Hippocampal formation (tissue), 2 donors: Measurements from ENCODE around the gene DPP3.
A peak's percentile ranks its signal among the peaks of the same experiment; 100 is the strongest.

Source experiments
- DNase-seq, 2 donors: peaks; one replicate each; lab custom pipeline; 2025; lab: John Stamatoyannopoulos, UW

Gene DPP3

DNA sequence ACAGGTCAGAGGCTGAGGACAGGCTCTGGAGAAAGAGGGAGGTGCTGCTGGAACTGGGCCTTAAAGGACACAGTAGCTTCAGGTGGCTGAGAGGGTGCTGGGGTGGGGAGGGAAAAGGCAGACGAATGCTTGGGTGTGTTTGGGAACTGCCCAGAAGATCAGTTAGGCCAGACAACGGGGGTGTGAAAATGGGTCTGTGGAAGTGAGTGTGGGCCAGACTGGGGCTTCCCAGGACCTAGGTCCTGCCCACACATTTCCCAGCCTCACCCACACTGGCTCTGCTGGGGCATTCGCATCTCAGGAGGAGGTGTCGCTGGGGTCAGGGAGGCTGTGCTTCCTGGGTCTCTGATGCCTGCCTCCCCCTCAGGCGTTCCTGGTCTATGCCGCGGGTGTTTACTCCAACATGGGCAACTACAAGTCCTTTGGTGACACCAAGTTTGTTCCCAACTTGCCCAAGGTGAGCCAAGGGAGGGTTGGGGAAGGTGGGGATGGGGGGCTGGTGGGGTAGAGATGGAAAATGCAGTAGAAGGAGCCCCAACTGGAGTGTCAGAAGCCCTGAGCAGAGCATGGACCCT is 4.7 kb downstream of the DPP3 start:
- no peak for DNase-seq

DNA sequence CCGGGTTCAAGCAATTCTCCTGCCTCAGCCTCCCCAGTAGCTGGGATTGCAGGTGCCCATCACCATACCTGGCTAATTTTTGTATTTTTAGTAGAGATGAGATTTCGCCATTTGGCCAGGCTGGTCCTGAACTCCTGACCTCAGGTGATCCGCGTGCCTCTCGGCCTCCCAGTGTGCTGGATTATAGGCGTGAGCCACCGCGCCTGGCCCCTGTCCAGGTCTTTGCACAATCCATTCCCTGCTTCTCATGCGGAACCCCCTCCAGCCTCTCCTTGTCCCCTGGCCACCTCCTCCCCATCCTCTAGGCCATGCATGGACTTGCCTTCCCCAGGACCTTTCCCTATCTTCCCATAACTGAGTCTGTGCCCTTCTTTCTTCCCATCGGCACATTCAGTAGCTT is 8.7 kb downstream of the DPP3 start:
- DNase-seq: no peak

DNA sequence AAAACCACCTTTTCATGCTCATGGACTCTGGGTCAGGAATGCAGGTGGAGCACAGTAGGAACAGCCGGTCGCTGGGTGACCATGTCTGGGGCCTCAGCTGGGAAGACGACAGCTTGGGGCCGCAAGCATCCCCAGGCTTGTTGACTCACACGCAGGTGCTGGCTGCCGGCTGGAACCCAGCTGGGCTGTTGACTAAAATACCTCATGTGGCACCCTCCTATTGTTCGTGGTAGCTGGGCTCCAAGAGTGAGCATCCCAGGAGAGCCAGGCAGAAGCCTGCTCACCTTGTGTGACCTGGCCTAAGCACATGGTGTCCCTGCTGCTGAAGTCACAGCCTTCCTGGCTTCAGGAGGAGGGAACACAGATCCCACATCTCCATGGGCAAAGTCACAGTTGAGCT is 9.4 kb downstream of the DPP3 start:
- no peak for DNase-seq

DNA sequence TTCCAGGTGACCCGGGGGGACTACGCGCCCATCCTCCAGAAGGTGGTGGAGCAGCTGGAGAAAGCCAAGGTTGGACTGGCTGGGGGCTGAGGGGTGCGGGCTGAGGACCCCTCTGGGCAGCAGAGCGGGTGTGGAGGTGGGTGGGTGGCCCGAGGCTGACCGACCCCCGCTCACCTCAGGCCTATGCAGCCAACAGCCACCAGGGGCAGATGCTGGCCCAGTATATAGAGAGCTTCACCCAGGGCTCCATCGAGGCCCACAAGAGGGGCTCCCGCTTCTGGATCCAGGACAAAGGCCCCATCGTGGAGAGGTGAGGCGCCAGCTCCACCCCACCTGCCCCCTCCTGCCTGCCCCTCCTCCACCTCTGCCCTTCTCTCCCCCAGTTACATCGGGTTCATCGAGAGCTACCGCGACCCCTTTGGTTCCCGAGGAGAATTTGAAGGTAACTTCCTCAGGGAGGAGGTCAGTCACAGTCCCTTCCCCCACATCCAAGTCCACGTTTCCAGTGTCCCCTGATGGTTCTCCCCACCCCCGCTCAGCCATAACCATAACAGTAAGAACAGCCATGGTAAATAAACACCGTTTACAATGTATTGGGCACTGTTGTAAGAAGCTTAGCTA is 11.2 kb downstream of the DPP3 start:
- no peak for DNase-seq

DNA sequence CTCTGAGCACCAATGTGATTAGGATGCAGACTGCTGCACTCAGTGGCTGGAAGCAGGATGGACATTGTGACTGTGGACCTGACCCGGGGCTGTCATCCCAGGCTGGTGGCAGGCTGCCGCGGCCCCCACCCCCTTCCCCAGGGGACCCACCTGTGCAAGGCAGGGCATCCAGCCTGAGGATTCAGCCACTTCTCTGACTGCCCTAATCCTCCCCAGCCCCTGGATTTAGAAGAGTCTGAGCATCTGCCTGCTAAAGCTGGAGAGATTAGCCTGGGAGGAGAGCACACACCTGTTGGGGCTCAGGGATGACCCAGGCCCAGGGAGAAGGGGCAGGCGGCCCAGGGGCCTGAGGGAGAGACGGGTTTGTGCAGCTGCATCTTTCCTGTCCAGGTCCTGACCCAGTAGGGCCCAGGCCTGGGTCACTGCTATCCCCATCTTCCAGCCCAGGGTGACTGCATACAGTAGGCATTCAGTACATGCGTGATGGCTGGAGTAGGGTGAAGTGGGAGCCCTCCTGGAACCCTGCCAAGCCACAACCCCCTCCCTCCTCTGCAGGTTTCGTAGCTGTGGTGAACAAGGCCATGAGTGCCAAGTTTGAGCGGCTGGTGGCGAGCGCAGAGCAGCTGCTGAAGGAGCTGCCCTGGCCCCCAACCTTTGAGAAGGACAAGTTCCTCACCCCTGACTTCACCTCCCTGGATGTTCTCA is 12.1 kb downstream of the DPP3 start:
- no peak for DNase-seq

DNA sequence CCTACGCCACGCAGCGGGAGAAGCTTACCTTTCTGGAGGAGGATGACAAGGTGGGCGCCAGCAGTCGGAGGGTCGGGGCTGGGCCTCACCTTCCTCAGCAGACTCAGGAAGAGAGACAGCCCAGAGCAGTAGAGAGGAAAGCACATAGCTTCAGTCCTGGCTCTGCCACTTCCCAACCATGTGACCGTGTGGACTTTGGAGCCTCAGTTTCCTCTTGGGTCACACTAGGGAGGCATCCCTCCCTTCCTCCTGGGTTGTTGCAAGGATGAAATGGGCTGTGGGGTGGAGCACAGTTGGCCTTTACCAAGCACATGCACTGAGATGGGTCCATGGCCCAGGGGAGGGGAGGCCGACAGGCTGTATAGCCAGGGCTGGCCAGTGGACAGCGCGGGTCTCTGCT is 12.9 kb downstream of the DPP3 start:
- no peak for DNase-seq

DNA sequence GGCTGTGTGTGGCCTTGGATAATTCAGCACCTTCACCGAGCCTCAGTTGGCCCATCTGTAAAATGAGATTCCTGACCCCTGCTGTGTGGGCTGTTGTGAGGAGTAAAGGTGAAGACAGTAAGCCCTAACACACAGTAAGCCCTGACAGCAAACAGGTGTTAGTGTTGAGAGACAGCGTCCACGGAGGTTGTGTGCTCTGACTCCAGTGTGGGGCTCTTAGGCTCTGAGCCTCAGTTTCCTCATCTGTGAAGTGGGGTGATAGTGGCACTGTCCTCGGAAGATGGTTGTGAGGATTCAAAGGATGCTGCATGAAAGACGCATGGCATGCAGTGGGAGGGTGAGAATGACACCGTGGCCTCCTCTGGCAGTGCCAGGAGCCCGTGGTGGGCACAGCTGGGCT is 14.2 kb downstream of the DPP3 start:
- no peak for DNase-seq

DNA sequence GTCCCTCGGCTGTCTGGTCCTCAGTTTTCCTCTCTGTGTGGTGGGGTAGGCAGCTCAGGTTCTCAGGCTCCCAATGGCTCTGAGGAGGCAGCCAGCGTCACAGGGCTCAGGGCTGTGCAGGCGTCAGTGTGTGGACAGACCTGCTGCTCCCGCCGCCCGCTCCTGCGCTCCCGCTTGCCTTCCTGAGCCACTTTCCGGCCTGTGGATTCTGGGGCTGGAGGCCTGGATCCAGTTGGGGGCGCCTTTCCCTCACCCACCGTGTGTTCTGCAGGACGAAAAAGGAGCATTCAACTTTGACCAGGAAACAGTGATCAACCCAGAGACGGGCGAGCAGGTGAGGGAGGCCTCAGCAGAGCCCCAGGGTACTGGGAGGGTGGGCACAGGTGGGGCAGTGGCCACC is 14.7 kb downstream of the DPP3 start:
- DNase-seq: no peak

DNA sequence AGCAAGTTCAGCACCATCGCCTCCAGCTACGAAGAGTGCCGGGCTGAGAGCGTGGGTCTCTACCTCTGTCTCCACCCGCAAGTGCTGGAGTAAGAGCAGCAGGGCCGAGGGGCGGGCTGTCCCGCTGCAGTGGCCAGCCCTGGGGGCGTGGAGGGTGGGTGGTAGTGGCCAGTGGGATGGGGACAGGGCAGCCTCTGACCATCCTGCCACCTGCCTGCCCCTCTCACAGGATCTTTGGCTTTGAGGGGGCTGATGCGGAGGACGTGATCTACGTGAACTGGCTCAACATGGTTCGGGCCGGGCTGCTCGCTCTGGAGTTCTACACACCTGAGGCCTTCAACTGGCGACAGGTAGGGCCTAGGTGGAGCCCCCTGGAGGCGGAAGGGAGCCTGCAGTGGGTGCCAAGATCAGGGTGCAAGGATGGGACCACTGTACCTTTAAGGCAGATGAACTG is 15.2 kb downstream of the DPP3 start:
- no peak for DNase-seq

DNA sequence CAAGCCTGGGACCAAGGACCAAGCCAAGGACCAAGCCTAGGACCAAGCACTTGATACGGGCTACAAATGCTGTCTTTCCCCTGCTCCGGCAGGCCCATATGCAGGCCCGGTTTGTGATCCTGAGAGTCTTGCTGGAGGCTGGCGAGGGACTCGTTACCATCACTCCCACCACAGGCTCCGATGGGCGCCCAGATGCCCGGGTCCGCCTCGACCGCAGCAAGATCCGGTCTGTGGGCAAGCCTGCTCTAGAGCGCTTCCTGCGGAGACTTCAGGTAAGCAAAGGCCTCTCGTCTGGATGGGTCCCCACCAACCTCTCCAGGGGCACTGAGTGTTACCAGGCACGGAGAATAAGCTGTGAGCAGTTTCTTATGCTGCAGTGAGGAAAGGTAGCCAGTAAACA is 17.0 kb downstream of the DPP3 start:
- no peak for DNase-seq

DNA sequence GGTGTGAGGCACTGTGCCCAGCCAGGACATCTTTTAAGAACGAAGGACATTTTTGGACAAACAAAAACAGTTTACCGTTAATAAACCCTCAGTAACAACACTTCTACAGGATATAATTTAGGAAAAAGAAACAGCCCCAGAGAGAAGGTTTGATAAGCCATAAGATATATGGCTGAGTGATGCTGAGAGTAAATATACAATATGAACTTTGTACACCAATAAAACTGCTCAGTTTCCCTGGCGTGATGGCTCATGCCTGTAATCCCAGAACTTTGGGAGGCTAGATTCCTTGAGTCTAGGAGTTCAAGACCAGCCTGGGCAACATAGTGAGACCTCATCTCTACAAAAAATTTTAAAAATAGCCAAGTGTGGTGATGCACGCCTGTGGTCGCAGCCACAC is 18.3 kb downstream of the DPP3 start:
- DNase-seq: no peak

DNA sequence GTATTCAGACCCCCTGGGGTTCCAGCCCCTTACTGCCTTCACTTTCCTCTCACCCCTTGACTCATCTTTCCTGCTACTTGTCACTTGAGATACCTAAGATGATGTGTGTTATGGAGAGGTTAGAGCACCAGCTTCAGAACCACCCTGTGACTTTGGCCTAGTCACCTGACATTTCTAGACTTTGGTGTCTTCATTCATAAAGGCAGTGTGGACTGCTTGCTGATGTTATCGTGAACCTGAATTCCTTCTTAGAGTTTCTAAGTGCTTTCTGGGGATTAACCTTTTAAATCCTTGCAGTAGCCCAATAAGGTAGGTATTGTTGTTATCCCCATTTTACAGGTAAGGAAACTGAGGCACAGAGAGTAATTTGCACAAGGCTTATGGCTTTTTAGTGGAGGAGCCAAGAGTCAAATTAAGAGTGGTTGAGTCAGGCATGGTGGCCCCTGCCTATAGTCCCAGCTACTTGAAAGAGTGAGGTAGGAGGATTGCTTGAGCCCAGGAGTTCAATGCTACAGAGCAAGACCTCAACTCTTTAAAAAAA is 25.1 kb downstream of the DPP3 start:
- DNase-seq: no peak

DNA sequence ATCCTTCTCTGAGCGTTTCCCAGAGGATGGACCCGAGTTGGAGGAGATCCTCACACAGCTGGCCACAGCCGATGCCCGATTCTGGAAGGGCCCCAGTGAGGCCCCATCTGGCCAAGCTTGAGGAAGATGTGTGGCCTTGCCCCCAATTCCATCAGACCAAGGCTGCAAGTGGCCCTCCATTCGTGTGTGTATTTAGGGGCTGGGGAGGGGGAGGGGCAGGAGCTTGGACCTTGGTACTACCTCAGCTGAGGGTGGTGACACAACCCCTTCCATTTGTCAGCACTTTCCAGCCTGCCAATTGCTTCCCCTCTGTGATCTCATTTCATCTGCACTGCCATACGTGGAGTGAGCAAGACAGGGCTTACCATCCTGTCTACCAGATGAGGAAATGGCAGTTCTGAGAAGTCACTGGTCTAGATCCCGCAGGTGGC is 28.9 kb downstream of the DPP3 start:
- DNase-seq: no peak

DNA sequence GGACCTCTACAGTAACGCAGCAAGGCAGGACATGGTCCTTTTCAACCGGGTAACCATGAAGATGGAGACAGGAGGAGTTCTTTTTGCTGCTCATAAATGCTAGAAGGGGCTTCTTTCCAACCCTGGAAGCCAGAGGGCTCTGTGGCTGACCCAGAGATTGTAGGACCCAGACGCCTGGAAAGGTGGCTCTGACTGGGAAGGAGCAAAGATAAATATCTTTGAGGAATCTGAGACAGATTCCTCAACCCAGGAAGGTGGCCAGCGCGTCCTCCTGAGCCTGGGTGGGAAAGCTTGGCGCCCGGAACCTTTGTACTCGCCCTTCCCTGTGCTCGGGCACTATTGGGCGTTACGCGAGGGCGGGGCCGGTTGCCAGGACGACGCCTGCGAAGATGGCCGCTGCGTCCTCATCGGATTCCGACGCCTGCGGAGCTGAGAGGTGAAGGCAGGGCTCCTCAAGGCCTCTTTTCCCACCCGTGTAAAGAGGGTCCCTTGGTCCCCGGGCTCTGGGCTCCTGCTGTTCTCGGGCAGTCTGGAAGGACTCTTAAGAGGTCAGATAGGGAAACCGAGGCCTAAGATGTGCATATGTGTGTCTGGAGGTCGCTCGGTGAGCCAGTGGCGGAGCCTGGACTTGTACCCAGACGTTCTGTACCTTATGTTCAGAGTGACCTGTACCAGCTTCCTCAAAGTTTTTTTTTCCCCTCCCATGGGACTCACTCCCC is 30.2 kb downstream of the DPP3 start, which contains the start of gene BBS1:
Gene BBS1 (plus strand): TSS at position 365 of the 719 bp plus-strand sequence. CDS start 25 bp downstream, at position 390.
- peak; percentile 75 to 79 for DNase-seq

DNA sequence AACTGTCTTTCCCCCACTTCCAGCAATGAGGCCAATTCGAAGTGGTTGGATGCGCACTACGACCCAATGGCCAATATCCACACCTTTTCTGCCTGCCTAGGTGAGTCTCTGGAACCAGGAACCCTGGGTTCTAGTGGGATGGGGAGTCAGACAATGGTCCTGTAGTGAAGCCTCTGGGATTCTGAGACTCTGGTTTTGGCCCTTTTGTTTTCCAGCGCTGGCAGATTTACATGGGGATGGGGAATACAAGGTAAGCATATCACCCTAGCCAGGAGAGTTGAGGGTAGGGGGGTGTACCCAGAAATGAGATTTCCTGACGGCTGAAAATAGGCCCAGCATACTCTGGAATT is 30.7 kb downstream of the DPP3 start:
- no peak for DNase-seq

DNA sequence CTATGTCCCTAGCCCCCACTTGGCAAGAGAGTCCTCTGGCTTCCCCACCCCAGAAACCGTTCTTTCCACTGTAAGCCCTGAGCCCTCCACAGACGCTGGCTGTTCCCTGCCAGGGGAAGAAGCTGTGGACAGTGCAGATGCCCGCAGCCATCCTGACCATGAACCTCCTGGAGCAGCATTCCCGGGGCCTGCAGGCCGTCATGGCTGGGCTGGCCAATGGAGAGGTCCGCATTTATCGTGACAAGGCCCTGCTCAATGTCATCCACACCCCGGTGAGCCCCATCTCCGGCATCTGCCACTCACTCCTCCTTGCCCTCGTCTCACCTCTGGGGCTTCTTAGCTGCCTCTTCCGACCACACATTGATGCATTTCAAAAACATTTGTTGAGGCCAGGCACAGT is 43.4 kb downstream of the DPP3 start:
- no peak for DNase-seq

DNA sequence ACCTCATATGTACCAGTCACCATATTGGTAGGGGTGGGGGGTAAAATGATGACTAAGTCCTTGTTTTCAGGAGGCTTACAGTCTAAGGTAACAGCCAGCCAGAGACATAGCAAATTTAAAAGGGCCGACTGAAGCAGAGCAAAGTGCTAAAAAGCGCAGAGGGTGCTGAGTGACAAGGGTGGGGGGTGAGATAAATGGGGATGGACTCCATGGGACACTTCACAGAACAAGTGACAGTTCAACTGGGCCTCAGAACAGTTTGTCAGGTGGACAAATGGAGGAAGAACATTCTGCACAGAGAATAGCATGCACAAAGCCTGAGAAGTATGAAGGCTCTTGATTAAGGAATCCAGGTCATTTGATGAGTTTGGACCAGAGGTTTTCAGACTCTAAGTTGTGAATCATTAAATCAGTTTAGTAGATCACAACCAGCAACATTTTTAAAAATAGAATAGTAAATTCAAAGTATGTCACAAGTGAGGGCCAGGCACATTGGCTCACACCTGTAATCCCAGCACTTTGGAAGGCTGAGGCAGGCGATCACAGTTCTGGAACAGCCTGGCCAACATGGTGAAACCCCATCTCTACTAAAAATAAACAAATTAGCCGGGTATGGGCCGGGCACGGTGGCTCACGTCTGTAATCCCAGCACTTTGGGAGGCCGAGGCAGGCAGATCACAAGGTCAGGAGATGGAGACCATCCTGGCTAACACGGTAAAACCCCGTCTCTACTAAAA is 44.2 kb downstream of the DPP3 start:
- DNase-seq: no peak

DNA sequence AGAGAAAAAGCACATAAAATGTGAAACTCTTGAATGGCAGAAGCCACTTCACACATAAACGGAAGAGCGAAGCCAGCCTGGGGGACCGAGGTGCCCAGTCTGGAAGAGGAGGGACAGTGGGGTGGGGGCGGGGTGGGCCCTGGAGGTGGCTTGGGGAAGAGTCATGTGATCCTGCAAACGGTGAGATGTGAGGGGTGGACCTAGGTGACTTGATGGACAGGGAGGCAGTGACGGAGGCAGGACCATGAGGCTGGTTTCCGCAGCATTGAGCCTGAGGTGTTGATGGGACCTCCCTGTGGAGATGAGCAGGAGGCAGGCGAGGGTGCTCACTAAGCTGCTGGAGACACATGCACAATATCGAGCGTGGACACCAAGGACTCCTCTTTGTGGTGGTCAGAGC is 48.8 kb downstream of the DPP3 start:
- DNase-seq: no peak

DNA sequence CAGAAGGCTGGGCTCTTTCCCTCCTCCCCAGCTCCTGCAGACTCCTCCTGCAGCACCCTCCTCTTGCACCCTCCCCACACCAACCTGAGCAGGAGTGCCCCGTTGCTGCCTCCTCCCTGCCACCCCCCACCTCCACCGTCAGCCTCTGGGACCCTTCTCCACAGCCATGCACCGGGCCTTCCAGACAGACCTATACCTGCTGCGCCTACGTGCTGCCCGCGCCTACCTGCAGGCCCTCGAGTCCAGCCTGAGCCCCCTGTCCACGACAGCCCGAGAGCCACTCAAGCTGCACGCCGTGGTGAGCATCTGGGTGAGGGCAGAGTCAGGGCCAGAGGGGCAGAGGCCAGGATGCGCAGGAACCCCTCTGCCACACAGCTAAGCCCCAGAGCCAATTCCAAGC is 49.4 kb downstream of the DPP3 start:
- no peak for DNase-seq

DNA sequence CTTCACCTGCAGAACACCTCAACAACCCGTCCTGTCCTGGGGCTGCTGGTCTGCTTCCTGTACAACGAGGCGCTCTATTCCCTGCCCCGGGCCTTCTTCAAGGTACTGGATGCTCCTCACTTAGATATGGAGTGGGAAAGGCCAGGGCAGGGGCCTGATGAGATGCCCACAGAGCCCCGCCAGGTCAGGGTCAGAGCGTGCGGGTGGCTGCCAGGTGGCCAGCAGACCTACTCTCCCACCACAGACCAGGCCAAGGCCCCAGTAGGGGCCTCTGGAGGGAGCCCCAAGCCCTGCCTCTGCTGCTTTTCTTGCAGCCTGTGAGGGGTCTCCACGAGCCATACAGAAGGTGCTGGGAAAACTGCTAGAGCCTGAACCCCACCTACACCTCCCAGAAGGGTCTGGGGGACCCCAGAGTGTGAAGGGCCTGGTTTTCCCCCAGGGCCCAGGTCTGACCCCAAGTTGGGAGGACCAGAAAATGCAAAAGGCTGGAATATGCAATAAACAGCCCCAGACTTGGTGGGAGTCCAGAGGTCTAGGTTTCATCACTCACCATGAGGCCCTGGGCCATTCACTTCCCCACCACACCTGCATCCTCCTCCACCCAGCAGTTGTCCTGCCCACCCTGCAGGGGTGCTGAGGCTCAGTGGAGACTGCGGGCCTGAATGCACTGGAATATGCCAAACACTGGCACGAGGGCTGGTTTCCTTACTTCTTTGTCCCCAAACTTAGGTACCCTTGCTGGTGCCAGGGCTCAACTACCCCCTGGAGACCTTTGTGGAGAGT is 50.9 kb downstream of the DPP3 start:
- DNase-seq: no peak

DNA sequence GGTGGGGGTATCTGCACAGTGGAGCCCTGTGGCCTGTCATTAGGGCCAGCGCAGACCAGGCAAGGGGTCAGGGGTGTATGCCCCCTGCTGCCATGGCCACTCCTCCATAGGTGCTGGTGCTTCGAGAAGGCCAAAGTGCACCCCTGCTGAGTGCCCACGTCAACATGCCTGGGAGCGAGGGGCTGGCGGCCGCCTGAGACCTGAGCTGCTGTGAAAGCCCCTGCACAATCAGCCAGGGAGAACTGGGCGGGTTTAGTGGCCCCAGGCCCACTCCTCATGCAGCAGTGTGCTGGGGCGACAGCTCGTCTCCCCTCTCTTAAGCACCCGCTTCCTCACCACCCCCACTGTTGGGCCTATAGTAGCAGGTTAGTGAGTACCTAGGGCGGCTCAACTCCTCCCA is 51.6 kb downstream of the DPP3 start:
- no peak for DNase-seq
